H4 (cell line): ENCODE measurements around the gene RS1. TPM values are rescaled to one million over a fixed set of nuclear protein-coding genes. Genes with fewer than 3 reads are reported as not detected.

ENCODE experiments used
- DNase-seq: peaks from one replicate; pipeline ENCODE4 v3.0.0-alpha.2; 2015; ENCODE audit warnings: low spot score
- total RNA-seq: library from RNA; depleted of rRNA; stranded (reverse); fragments of >200 nt; shearing (Covaris generic); gene quantifications from 2 replicates; pipeline ENCODE4 v1.2.3, GENCODE V29; 2014; rRNA removed

Gene RS1
- total RNA-seq = not detected in 2 replicates

DNA sequence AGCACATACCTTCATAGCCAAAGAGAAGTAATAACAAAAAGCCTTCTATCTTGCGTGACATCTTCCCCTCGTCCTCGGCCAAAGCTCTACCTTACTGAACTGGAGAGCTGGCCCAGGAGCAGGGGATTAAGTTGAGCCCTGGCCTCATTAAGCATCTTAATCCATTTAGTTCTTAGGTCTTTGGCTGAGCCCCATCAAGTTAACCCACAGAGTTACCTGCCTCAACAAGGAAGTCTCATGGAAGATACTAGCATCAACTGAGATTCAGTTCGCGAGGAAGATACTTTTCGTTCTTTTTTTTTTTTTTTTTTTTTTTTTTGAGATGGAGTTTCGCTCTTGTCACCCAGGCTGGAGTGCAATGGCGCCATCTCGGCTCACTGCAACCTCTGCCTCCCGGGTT, at the start of gene RS1:
TSS of gene RS1 (minus strand) at position 101 of the 400 bp plus-strand sequence. CDS start at position 61, 40 bp downstream.
- no peak for DNase-seq

DNA sequence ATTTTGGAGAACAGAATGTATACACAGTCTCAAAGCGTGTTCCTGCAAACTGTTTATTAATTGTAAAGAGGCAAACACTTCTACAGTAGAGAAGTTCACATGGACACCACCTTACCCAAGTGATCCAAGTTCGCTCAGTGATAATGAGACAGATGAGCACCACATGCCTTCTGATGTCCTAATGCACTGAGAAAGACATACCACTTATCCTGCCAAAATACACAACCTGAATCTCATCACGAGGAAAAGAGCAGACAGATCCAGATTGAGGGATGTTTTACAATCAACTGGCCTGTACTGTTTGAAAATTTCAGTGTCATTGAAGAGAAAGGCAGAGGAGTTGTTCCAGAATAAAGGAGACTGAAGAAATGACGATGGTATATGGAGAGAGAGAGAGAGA, 47.9 kb upstream of the RS1 start:
- DNase-seq = no peak

DNA sequence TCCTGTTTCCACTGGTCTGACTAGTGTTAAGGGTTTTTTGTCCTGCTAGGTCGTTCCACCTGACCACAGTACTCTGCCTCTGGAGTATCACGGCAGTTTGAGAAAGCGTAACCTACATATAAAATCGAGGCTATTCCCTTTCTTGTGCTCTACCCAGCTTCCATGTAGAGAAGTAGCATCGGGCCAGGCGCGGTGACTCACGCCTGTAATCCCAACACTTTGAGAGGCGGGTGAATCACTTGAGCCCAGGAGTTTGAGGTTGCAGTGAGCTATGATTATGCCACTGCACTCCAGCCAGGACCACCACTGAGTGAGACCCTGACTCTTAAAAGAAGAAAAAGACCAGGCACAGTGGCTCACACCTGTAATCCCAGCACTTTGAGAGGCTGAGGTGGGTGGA, 43.0 kb upstream of the RS1 start:
- peak; percentile 10 for DNase-seq

DNA sequence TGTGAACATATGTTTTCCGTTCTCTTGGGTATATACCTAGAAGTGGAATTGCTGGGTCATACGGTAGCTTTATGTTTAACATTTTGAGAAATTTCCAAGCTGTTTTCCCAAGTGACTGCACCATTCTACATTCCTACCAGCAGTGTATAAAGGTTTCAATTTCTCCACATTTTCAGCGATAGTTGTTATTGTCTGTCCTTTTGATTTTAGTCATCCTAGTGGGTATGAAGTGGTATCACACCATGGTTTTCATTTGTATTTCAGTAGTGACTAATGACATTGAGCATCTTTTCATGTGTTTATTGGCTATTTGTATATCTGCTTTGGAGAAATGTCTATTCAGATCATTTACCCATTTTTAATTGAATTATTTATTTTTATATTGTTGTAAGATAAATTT, 37.9 kb upstream of the RS1 start:
- no peak for DNase-seq

DNA sequence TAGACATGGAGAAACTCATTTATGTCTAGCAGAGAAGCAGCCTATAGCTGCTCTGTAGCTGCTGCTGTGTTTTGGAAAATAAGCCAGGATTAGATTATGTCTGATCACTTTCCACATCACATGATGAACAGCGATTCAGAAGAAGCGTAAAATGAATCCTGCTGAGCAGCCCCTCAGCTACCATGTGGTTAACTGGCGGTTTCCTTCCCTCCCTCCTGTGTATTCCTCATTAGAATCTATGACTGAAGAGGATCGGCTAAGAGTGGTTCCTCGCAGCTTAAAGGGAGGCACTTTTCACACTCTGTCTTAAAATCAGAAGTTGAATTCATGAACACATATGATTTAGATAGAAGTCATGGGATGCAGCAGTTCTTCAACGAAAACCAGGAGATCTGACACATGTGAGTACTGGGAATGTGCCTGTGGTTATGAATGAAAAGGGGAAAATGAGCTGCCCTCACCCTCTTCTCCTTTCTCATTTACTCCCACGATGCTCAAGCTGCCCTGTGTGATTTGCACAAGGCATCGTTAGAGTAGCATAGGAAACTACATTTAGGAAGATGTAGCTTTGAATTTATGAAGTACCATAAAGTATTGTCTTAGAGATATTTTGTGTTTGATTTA, 35.6 kb upstream of the RS1 start, which contains the start of gene PPEF1:
TSS of gene PPEF1 (plus strand) at position 220 of the 624 bp plus-strand sequence. CDS start at position 356, 136 bp downstream.
- no peak for DNase-seq

DNA sequence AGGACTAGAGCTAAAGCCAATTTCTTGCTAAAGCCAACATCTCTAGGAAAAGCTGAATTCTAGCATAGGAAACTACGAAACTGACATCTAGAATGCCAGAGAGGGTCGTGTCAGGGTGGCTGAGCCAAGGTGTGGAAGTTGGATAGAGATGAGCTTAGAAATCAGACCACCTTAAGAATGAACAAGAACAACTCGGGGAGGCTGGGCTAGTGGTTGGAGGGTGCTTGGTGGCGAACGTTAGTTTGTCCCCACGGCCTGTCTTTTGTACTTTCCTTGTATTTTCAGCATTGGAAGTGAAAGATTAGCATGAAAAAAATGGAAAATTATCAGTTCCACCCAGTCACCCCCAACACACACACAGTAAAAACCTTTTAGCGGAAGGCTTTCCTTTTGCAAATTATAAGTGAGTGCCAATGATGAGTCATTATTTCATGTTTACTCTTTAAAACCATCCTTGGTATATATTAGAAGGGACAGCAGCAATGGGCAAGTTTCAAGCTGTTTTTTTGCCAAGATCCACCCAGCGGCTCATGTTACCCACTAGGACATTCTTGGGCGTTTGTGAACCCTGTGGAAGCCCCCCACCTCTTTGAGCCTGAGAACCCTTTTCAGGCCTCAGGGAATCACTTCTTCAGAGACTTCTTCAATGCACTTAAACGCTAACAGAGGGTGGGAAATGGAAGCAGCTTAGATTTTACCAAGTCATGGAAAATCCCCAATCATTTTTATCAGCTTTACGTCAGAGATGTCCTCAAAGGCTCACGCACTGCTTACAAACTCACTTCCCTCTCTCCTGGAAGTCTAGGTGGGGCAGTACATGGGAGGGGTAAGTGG, 30.7 kb upstream of the RS1 start:
- DNase-seq = peak; percentile 87

DNA sequence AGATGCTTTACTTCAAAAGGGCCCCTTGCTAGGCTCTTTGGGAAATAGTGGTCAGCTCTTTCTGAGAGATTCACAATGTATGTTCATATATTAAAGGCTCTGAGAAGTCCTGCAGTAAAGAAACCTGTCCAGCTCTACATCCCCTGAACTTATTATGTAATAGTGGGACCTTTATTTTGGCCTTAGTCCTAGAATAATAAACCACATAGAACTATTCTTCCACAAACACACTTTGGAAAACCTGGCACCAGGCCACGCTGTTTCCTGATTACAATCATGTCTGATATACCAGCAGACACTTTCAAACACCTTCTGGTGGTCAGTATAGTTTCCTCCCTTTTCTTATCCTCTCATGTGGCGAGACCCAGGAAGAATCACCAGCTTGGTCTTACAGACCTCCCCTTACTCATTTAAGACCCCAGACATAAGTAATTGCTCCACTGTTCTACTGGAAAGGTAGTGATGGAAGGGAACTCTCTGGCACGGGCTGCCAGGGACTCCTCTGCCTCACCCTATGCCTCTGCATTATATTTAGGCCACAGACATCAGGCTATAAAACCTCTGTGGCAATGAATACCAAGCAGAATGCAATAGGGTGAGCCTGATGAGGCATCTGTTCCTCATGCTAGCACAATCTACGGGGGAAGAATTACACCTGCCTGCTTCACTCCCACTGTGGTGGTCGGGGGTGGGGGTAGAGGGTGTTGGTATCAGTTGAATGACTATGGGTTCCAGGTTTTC, 29.9 kb upstream of the RS1 start:
- DNase-seq = peak; percentile 65

DNA sequence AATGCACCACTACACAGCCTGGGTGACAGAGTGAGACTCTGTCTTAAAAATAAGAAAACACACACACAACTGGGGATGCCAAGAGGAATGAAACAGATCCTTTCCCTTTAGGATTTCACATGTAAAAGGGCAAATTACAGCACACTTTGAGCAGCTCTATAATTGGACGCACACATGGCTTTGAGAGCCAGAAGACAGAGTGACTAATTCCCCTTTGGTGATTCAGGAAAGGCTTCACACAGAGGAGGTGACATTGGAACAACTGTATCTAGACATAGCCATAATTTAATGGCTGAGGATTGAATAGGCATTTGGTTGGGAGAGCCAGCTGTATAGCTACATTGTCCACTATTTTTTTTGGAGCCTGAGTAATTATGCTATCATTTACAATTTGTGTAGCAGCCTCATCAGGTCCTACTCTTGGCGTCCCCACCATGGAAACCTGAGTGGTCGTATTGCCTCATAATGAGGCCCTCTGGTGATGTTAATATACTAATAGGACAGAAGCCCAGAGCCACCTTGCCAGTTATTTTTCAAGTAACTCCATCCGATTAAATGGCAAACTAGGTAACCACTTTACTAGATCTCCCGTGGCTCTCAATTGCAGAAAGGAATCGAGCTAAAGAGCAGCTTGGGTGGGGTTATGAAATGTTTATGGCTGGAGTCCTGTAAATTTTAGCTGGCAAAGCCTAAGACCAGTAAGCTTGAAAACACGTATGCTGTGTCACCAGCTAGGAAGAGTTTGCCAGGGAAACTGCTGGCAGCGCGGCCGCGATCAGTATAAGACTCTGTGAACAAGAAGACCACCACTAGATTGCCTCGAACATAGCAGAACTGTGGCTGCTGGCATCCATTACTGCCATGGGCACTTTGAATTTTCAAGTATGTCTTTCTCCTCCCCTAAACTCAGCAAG, 27.1 kb upstream of the RS1 start:
- DNase-seq = peak; percentile 31

DNA sequence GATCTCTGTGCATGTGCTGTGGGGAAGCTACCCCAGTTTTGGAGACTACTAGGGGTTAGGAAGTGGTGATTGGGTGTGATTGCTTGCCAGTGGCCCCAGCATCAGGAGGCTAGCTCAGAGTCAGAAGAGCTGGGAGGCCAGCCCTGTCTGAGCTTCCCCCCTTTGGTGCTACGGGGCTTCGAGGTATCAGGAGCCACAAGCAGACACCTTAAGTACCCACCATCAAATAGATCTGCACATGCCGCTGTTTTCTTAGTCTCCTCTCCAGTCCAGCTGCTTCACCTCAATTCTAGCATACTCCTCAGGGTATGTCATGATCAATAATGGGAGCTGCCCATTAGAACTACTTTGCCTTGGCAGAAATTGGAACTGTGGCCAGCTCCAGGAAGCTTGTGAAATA, 24.7 kb upstream of the RS1 start:
- DNase-seq = no peak

DNA sequence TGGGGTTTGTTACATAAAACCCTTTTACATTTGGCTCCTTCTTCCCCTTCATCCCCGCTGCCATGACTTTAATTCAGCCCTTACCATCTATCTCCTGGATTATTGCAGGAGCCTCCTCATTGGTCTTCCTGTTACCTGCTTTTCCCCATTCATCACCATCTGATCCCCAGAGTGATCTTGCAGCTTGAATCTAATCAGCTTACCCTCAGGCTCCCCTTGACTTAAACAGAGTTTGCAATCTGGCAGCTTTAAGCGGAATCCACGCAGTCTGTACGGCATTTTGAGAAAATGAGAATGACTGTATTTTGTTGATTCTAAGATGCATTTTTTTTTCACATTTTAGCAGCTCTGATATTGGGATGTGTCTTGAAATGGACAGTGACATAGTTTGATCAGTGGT, 20.6 kb upstream of the RS1 start:
- no peak for DNase-seq

DNA sequence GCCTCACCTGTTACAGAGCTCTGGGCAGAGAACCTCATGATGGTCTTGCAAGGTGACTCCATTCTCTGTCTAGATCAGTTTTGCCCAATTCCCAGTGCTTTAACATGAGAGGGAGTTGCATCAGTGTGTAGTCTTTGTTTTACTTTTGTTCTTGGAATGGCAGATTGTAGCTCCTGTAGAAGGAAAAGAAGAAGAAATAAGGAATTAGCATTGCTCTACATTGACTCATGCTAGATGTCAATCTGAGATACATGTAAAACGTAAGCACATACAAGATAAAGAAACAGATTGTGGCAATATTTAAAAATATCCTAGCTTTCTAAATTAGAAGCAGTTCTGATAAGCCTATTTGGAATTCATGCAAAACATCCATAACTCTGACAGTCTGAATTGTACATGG, 19.5 kb upstream of the RS1 start:
- no peak for DNase-seq

DNA sequence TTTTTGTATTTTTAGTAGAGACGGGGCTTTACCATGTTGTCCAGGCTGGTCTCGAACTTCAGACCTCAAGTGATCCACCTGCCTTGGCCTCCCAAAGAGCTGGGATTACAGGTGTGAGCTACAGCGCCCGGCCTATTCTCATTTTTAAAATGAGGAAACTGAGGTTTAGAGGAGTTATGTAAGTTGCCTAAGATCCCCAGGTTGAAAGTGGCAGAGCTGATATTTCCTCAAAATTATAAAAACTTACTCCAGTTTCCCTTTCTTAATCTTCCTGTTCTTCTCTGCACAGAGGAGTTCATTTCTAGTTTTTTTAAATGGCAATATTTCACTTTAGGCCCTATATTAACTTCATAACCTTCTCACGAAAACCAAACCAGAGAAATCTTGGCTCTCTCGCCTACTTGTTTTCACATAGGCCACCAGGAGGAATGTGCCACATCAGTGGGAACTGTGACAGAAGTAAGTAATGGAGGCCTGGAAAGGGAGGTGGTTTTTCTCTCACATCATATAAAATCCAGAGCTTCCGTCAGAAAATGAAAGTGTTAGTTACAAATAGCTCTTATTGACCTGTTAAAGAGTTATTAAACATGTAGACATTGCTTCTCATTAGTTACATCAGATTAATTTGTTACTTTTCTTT, 16.1 kb upstream of the RS1 start:
- DNase-seq = no peak

DNA sequence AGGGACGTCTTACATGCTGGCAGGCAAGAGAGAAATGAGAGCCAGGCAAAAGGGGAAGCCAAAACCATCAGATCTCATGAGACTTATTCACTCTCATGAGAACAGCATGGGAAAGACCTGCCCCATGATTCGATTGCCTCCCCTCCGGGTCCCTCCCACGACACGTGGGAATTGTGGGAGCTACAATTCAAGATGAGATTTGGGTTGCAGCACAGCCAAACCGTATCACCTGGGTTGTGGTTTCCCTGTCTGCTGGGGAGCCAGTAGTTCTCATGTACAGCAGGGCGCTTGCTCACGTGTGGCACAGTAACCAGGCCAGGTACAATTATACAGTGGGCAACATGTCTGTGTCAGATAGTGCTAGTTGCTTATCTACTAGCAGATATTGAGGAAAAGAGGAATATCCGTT, 11.1 kb upstream of the RS1 start:
- no peak for DNase-seq

DNA sequence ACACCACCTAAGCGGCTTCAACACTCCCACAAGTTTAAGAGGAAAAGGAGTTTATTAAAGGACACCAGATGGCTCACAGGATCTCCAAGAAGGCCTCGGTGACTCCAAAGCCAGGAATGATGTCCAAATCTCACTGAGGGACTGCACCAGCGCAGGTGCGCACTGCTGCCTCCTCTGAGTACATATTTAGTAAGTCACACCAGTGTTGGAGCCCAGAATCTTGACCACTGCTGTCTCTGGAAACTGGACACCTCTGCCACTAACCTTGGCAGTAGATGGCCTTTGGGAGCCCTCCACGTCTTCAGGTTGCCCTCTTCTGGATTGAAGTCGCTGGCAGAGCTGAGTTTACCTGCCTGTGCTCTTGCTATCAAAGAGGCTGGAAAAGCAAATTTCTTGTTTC, 10.1 kb upstream of the RS1 start:
- DNase-seq = no peak

DNA sequence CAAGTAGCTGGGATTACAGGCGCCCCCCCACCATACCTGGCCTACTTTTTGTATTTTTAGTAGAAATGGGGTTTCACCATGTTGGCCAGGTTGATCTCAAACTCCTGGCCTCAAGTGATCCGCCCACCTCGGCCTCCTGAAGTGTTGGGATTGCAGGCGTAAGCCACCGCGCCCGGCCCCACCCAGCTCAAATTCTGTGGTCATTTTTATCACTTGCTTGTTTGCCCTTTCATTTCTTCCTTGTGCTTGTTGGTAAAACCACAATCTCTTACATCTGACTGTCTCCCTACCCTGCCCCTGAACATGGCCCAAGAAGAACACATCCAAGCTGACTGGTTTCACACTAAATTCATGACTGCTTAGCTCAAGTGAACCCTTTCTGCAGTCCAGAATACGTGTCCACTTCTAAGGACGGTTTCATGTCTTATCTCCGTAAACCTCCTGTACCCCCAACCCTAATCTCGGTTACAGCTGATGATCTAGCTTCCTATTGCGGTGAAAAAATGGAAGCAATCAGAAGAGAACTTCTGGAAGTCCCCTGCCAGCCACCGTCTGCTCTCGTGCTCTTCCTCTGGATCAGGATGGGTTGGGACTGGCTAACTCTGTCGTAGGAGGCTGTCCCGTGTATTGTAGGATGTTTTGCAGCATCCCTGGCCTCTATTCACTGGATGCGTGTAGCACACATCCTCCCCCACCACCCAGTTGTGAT, 5.4 kb upstream of the RS1 start:
- DNase-seq = no peak

DNA sequence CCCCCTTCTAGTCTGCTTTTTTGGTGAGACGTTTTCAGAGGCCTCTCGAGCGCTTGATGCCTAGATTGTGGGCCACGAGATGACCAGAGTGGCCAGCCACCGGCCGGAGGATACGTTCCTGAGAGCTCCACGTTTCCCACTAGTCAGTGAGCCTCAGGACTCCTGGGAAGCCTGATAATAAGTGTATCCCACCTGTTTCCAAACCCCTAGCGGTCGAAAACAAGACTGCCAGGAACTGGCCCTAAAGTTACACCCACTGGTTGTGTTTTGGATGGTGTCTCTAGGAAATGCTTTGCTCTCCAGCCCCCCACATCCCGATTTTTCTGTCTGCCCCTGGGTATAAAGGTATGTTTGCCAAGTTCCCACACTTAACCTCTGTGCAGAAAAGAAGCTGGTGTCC, 4.6 kb upstream of the RS1 start:
- DNase-seq = no peak

DNA sequence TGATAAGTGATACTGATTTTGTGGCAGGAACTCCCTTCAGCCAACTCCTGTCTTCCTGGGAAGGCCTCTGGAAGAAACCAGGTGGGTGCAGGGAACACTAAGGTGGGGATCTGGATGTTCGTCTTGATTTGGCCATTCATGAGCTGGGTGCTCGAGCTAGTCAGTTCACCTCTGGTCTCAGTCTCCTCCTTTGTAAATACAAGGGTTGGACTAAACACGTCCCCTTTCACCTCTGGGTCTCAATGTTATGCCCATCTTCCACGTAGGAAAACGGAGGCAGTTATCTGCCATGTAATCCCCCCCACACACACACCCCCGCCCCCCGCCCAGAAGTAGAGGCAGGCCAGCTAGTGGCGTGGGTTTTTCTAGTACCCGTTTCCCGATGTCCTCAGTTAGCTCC, 4.1 kb upstream of the RS1 start:
- DNase-seq = no peak

DNA sequence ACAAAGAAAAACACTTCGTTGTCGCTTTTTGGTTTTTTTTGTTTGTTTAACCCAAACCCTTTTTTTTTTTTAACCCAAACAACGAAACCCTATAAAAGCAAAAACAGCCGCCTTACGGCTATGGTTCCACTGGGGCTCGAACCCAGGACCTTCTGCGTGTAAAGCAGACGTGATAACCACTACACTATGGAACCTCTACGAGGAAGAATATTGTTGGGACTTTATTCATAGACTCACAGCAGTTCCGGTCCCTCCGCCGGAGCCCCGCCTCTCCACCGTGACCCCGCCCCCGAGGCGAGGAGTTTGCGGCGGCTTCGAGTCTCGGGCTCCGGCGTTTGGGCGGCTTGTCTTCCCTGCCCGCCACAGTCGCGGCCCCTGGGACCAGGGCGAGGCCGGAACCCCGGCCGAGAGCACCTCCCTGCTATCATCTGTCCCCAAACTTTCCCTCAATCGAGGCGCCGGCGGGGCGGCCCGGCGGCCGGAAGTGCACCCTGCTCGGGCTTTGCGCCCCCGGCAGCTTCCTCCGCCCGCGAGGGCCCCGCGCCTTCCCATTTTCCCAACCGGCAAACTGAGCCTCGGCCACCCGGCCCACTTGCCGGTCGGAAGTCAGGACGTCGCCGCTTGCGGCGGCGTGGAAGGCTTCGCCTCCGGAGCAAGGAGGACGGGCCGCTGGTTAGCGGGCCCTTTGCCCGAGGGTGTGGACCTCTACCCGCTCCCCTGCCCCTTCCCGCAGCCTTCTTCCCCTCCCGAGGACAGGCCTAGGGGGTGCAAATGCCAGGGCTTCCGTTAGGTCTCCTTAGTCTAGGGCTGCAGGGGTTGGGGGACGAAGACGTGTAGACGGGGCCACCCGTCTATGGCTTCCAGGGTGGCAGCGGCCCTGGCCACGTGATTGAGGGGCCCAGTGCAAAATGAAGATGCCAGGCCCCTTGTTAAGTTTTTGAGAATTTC, 3.2 kb upstream of the RS1 start:
- peak; percentile 51 for DNase-seq

DNA sequence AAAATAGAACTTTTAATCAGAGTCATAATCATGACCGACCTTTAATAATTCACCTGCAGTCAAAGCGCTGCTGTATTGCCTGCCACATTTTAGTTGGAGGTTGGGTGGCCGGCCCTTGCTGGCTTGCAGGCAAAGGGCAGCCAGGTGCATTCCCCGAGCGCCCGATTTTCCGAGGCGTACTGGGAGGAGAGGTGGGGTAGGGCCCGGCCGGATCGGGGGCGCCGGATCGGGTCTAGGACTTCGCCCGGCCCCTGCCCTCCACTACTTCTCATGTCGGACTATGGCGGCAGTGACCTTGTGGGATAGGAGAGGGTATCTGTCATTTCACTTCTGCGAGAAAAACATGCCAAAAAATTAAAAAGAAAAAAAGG, 2.5 kb upstream of the RS1 start:
- no peak for DNase-seq
